ENCODE results near the gene VSX1. TPM values are rescaled to one million over a fixed set of nuclear protein-coding genes. Genes with fewer than 3 reads are reported as not detected.
A peak's percentile ranks its signal among the peaks of the same experiment; 100 is the strongest.

Gene VSX1
- total and polyA plus RNA-seq, 3 experiments from 2014 or later, result not detected

- no peak overlapping the region for H3K4me3 ChIP-seq (ENCODE audit: low read length)
- Mint-ChIP-seq H3K36me3 (no peaks in the 10 kb centered on the region), H3K27me3 (peaks cover 6 to 9% of the 10 kb centered on the region in 2 donors), H3K9me3 (no peaks in the 10 kb centered on the region), H3K27ac (no peak overlapping the region), H3K4me1 (peaks cover 2 to 6% (median 6%) of the 10 kb centered on the region in 3 donors), H3K4me3 (no peak overlapping the region)
- no peak for DNase-seq
- POLR2A ChIA-PET, result no interaction called here
- no peaks in the 10 kb centered on the region for H3K36me3 ChIP-seq (ENCODE audit: insufficient read depth, low read length)
- no peak overlapping the region for H3K27ac ChIP-seq (ENCODE audit: low read depth, low read length)
- peaks cover 3% of the 10 kb centered on the region for H3K4me1 ChIP-seq (ENCODE audit: insufficient read depth, low read length)
- no peaks in the 10 kb centered on the region for H3K9me3 ChIP-seq (ENCODE audit: low read length)
- CTCF ChIA-PET, result no interaction called here
- no peaks in the 10 kb centered on the region for H3K27me3 ChIP-seq (ENCODE audit: insufficient read depth, low read length, poor library complexity, severe bottlenecking)
Measured at GRCh38 chr20:25097498-25097897, 15.6 kb upstream of the VSX1 start.

GRCh38 chr20:25090492-25091429, 8.8 kb upstream of the VSX1 start:
- Histone ChIP-seq H3K9me3 (ENCODE audit: low read length) (no peaks in the 10 kb centered on the region), H3K27ac (ENCODE audit: low read depth, low read length) (no peak overlapping the region), H3K27me3 (ENCODE audit: insufficient read depth, low read length, poor library complexity, severe bottlenecking) (peaks cover 2% of the 10 kb centered on the region), H3K4me1 (ENCODE audit: insufficient read depth, low read length) (peaks cover 38% of the 10 kb centered on the region), H3K4me3 (ENCODE audit: low read length) (peak overlapping the region; percentile 29), H3K36me3 (ENCODE audit: insufficient read depth, low read length) (no peaks in the 10 kb centered on the region)
- POLR2A ChIA-PET, result interaction anchor here (0.6 to 1.9 kb wide), 8 partner anchors 28 to 142 kb away, joined by 3 to 7 read pairs (median 4); partner anchors contain the start of genes ACSS1, APMAP, CST7 and ENTPD6
- Mint-ChIP-seq H3K4me3 (peak overlapping the region; percentile 4 to 82 (median 60)), H3K4me1 (peaks cover 36 to 39% (median 38%) of the 10 kb centered on the region in 3 donors), H3K9me3 (no peaks in the 10 kb centered on the region), H3K27ac (peak overlapping the region; percentile 74 to 98 (median 84)), H3K27me3 (peaks cover 6 to 13% of the 10 kb centered on the region in 2 donors), H3K36me3 (no peaks in the 10 kb centered on the region)
- CTCF ChIA-PET, result interaction anchor here (1.0 to 3.1 kb wide), 7 partner anchors 12 to 173 kb away, joined by 4 to 15 read pairs (median 6); no protein-coding TSS in a partner anchor
- peak; percentile 64 to 89 (median 80) for DNase-seq

GRCh38 chr20:25089662-25090061, 7.7 kb upstream of the VSX1 start:
- H3K27ac ChIP-seq (ENCODE audit: low read depth, low read length), result no peak overlapping the region

GRCh38 chr20:25089096-25089495, 7.2 kb upstream of the VSX1 start:
- no peak overlapping the region for H3K4me3 ChIP-seq (ENCODE audit: low read length)
- H3K27ac ChIP-seq (ENCODE audit: low read depth, low read length), result no peak overlapping the region
- Mint-ChIP-seq H3K4me3 (no peak overlapping the region), H3K9me3 (no peaks in the 10 kb centered on the region), H3K36me3 (no peaks in the 10 kb centered on the region), H3K27me3 (peaks cover 21 to 22% of the 10 kb centered on the region in 2 donors), H3K4me1 (peaks cover 40 to 53% (median 46%) of the 10 kb centered on the region in 3 donors), H3K27ac (peak overlapping the region in 2 of 8 donors; percentile 29 to 84)
- peaks cover 17% of the 10 kb centered on the region for H3K27me3 ChIP-seq (ENCODE audit: insufficient read depth, low read length, poor library complexity, severe bottlenecking)
- H3K4me1 ChIP-seq (ENCODE audit: insufficient read depth, low read length), result peaks cover 47% of the 10 kb centered on the region
- no peaks in the 10 kb centered on the region for H3K9me3 ChIP-seq (ENCODE audit: low read length)
- no peaks in the 10 kb centered on the region for H3K36me3 ChIP-seq (ENCODE audit: insufficient read depth, low read length)
- ChIA-PET POLR2A (no interaction called here), CTCF (interaction anchor here (1.8 to 3.1 kb wide), 3 partner anchors 25 to 158 kb away, joined by 6 to 15 read pairs (median 12); no protein-coding TSS in a partner anchor)
- DNase-seq, result no peak

More at GRCh38 chr20:25089662-25090061, 7.7 kb upstream of the VSX1 start:
- ChIA-PET CTCF (interaction anchor here (1.8 to 3.1 kb wide), 5 partner anchors 11 to 158 kb away, joined by 5 to 15 read pairs (median 7); no protein-coding TSS in a partner anchor), POLR2A (no interaction called here)
- DNase-seq, result no peak
- no peak overlapping the region for H3K4me3 Mint-ChIP-seq
- peaks cover 37 to 47% (median 40%) of the 10 kb centered on the region in 3 donors for H3K4me1 Mint-ChIP-seq
- H3K4me3 ChIP-seq (ENCODE audit: low read length), result no peak overlapping the region
- H3K27ac Mint-ChIP-seq, result peak overlapping the region; percentile 26 to 98 (median 84)
- no peaks in the 10 kb centered on the region for H3K9me3 ChIP-seq (ENCODE audit: low read length)
- H3K36me3 Mint-ChIP-seq, result no peaks in the 10 kb centered on the region
- peaks cover 41% of the 10 kb centered on the region for H3K4me1 ChIP-seq (ENCODE audit: insufficient read depth, low read length)
- H3K9me3 Mint-ChIP-seq, result no peaks in the 10 kb centered on the region
- peaks cover 12% of the 10 kb centered on the region for H3K27me3 ChIP-seq (ENCODE audit: insufficient read depth, low read length, poor library complexity, severe bottlenecking)
- no peaks in the 10 kb centered on the region for H3K36me3 ChIP-seq (ENCODE audit: insufficient read depth, low read length)
- H3K27me3 Mint-ChIP-seq, result peaks cover 16 to 17% of the 10 kb centered on the region in 2 donors

GRCh38 chr20:25088267-25088666, 6.3 kb upstream of the VSX1 start:
- H3K27ac Mint-ChIP-seq, result no peak overlapping the region
- Histone ChIP-seq H3K27ac (ENCODE audit: low read depth, low read length) (no peak overlapping the region), H3K27me3 (ENCODE audit: insufficient read depth, low read length, poor library complexity, severe bottlenecking) (peaks cover 26% of the 10 kb centered on the region), H3K4me3 (ENCODE audit: low read length) (no peak overlapping the region), H3K9me3 (ENCODE audit: low read length) (no peaks in the 10 kb centered on the region), H3K36me3 (ENCODE audit: insufficient read depth, low read length) (no peaks in the 10 kb centered on the region), H3K4me1 (ENCODE audit: insufficient read depth, low read length) (peaks cover 55% of the 10 kb centered on the region)
- H3K9me3 Mint-ChIP-seq, result no peaks in the 10 kb centered on the region
- CTCF ChIA-PET, result no interaction called here
- no peak overlapping the region for H3K4me3 Mint-ChIP-seq
- POLR2A ChIA-PET, result no interaction called here
- H3K27me3 Mint-ChIP-seq, result peaks cover 29 to 30% of the 10 kb centered on the region in 2 donors
- DNase-seq, result no peak
- H3K4me1 Mint-ChIP-seq, result peaks cover 44 to 61% (median 54%) of the 10 kb centered on the region in 3 donors
- H3K36me3 Mint-ChIP-seq, result no peaks in the 10 kb centered on the region

- no peaks in the 10 kb centered on the region for H3K36me3 ChIP-seq (ENCODE audit: insufficient read depth, low read length)
- ChIA-PET CTCF (no interaction called here), POLR2A (no interaction called here)
- H3K4me1 ChIP-seq (ENCODE audit: insufficient read depth, low read length), result peaks cover 54% of the 10 kb centered on the region
- H3K9me3 Mint-ChIP-seq, result no peaks in the 10 kb centered on the region
- H3K4me3 ChIP-seq (ENCODE audit: low read length), result no peak overlapping the region
- peak overlapping the region in 1 of 7 donors; percentile 32 for H3K4me3 Mint-ChIP-seq
- H3K9me3 ChIP-seq (ENCODE audit: low read length), result no peaks in the 10 kb centered on the region
- H3K36me3 Mint-ChIP-seq, result no peaks in the 10 kb centered on the region
- H3K27ac ChIP-seq (ENCODE audit: low read depth, low read length), result no peak overlapping the region
- peaks cover 35% of the 10 kb centered on the region for H3K27me3 ChIP-seq (ENCODE audit: insufficient read depth, low read length, poor library complexity, severe bottlenecking)
- H3K27me3 Mint-ChIP-seq, result peaks cover 36 to 37% of the 10 kb centered on the region in 2 donors
- H3K4me1 Mint-ChIP-seq, result peaks cover 46 to 67% (median 58%) of the 10 kb centered on the region in 3 donors
- DNase-seq, result no peak
- peak overlapping the region in 1 of 8 donors; percentile 15 for H3K27ac Mint-ChIP-seq
Measured at GRCh38 chr20:25087186-25087929, 5.4 kb upstream of the VSX1 start.

GRCh38 chr20:25085756-25086495, 4.0 kb upstream of the VSX1 start:
- Mint-ChIP-seq H3K27ac (no peak overlapping the region), H3K36me3 (no peaks in the 10 kb centered on the region), H3K4me3 (peak overlapping the region in 2 of 7 donors; percentile 13 to 61), H3K27me3 (peaks cover 43 to 44% of the 10 kb centered on the region in 2 donors), H3K4me1 (peaks cover 33 to 59% (median 45%) of the 10 kb centered on the region in 3 donors), H3K9me3 (no peaks in the 10 kb centered on the region)
- H3K27me3 ChIP-seq (ENCODE audit: insufficient read depth, low read length, poor library complexity, severe bottlenecking), result peaks cover 41% of the 10 kb centered on the region
- no peaks in the 10 kb centered on the region for H3K36me3 ChIP-seq (ENCODE audit: insufficient read depth, low read length)
- no peak for DNase-seq
- ChIA-PET POLR2A (no interaction called here), CTCF (interaction anchor here (1.2 to 1.3 kb wide), 2 partner anchors 27 to 110 kb away, joined by 3 read pairs; partner anchors contain the start of gene ENTPD6)
- peaks cover 40% of the 10 kb centered on the region for H3K4me1 ChIP-seq (ENCODE audit: insufficient read depth, low read length)
- H3K27ac ChIP-seq (ENCODE audit: low read depth, low read length), result no peak overlapping the region
- no peaks in the 10 kb centered on the region for H3K9me3 ChIP-seq (ENCODE audit: low read length)
- no peak overlapping the region for H3K4me3 ChIP-seq (ENCODE audit: low read length)

Measured in CD8-positive, alpha-beta memory T cell (primary cell).